ENCODE measurements around the gene CPSF6.

- no peak for TF ChIP-seq POLR2A (IDR thresholded peaks at IDR 0.05)
- no peak for TF ChIP-seq CTCF (IDR thresholded peaks at IDR 0.05)
Observed at GRCh38 chr12:69240631-69240995, 1.2 kb downstream of the CPSF6 start.

Measured in heart left ventricle (tissue), 13 donors.